ENCODE measurements around the gene ANXA6. TPM values are rescaled to one million over a fixed set of nuclear protein-coding genes. Genes with fewer than 3 reads are reported as not detected.

ANXA6 gene
- total and polyA plus RNA-seq, 5 donors: 203 to 238 (median 230) TPM

DNA sequence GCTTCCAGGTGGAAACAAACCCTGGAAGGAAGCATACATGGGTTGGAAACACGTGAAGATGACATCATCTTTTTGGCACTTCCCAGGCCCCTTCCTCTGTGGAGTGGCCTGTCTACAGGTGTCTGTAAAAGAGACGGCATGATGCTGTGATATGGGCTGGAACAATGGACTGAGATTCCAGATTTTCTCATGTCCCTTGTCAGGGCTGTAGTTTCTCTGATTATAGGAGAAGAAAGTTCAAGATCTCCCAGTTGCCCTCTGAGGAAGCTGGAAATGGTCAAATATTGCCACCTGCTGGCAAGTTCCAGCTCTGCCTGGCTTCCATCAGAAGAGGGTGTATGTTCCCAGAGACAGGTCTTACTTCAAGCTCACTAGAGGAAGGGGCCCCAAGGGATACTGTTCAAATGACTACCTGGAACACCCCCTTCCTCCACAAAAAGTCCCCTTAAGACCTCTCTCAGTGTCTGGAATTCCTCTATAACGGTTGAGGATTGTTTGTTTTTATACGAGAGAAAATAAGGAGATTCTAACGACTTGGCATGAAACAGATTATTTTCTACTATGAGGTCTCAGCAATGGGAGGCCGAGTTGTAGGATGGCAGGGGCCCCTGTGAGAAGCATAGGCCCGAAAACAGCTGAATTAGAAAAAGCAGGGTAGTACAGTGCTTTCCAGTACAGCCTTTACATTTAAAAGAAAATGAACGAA is 7.3 kb upstream of the ANXA6 start:
- H3K4me3 ChIP-seq (ENCODE audit: low read length): no peak overlapping the region
- H3K4me1 ChIP-seq (ENCODE audit: control insufficient read depth, insufficient read depth, low read length): peaks cover 3% of the 10 kb centered on the region
- H3K9me3 ChIP-seq (ENCODE audit: control insufficient read depth, low read length): no peaks in the 10 kb centered on the region
- ATAC-seq (peak; percentile 87 to 89), DNase-seq (peak; percentile 61 to 88 (median 83))
- no peaks in the 10 kb centered on the region for H3K27me3 ChIP-seq (ENCODE audit: control insufficient read depth, insufficient read depth)
- H3K27ac ChIP-seq (ENCODE audit: low read length): no peak overlapping the region
- intact Hi-C loops (cut with DNase I): loop anchor here in 3 of 4 donors (1.0 to 5.0 kb wide), 5 partner anchors 38 to 113 kb away; no protein-coding TSS in a partner anchor
- WGBS: 33% methylated on average over 8 of the region's 8 CpGs

DNA sequence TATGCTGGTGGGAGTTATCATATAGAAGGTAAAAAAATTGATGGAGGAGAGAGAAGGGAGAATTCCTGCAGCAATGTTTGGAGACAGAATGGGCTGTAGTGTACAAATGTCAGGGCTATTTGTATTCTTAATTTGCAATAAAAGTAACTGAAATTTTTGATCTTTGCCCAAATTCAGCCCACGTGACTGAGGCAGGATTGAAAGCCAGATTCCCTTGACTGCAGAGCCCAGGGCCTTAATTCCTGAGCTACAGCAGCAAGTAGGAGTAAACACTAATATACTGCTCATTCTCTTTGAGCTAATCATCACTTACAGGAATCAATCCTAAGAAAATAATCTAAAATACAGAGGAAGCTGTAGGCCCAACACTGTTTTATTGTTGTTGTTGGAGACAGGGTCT is 5.2 kb upstream of the ANXA6 start:
- Histone ChIP-seq H3K9me3 (ENCODE audit: control insufficient read depth, low read length) (no peaks in the 10 kb centered on the region), H3K4me3 (ENCODE audit: low read length) (no peak overlapping the region), H3K27me3 (ENCODE audit: control insufficient read depth, insufficient read depth) (no peaks in the 10 kb centered on the region), H3K4me1 (ENCODE audit: control insufficient read depth, insufficient read depth, low read length) (peaks cover 3% of the 10 kb centered on the region), H3K27ac (ENCODE audit: low read length) (no peak overlapping the region)
- WGBS: 54% methylated on average over 1 of the region's 1 CpG
- DNase-seq (no peak), ATAC-seq (no peak)
- intact Hi-C loops (cut with DNase I): loop anchor here in 1 of 4 donors (5.0 kb wide), 1 partner anchor 35 kb away; no protein-coding TSS in a partner anchor

DNA sequence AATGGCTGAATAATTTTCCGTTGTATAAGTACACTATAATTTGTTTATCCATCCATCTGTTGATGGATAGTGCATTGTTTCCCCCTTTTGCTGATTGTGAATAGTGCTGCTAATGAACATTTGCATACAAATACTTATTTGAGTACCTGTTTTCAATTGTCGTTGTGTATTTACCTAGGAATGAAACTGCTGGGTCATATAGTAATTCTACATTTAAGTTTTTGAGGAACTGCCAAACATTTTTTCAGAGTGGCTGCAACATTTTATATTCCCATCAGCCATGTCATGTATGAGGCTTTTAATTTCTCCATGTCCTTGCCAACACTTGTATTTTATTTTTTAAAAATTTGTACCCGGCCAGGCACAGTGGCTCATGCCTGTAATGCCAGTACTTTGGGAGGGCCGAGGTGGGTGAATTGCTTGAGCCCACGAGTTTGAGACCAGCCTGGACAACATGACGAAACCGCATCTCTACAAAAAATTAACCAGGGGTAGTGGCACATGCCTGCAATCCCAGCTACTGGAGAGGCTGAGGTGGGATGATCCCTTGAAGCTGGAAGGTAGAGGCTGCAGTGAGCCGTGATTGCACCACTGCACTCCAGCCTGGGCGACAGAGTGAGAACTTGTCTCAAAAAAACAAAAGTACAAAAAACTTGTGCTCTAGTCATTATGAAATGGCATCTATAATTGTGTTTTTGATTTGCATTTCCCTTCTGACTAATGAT is 2.2 kb upstream of the ANXA6 start:
- no peak for DNase-seq
- H3K4me1 ChIP-seq (ENCODE audit: control insufficient read depth, insufficient read depth, low read length): peaks cover 11% of the 10 kb centered on the region
- 91% methylated on average over 9 of the region's 9 CpGs for WGBS
- intact Hi-C loops (cut with DNase I): loop anchor here in 2 of 4 donors (5.0 kb wide), 2 partner anchors 33 to 38 kb away; no protein-coding TSS in a partner anchor
- no peak overlapping the region for H3K27ac ChIP-seq (ENCODE audit: low read length)
- no peaks in the 10 kb centered on the region for H3K27me3 ChIP-seq (ENCODE audit: control insufficient read depth, insufficient read depth)
- ATAC-seq: no peak
- no peak overlapping the region for H3K4me3 ChIP-seq (ENCODE audit: low read length)
- no peaks in the 10 kb centered on the region for H3K9me3 ChIP-seq (ENCODE audit: control insufficient read depth, low read length)

DNA sequence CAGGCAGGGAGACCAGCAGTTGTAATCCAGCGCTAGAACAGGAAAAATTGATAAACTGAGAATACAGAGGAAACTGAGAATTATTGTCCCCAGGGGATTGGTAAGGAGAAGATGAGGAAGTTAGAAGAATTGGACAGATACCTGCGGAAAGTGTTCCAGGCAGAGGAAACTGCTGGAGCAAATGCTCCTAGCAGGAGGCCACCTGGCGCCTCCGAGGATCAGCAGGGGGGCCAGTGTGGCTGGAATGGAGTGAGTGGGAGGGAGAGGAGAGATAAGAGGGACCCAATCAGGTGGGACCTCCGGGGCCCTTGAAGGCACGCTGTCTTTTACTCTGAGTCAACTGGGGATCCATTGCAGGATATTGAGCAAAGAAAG is 695 bp upstream of the ANXA6 start:
- intact Hi-C loops (cut with DNase I): loop anchor here in 1 of 4 donors (5.0 kb wide), 1 partner anchor 36 kb away; no protein-coding TSS in a partner anchor
- Histone ChIP-seq H3K9me3 (ENCODE audit: control insufficient read depth, low read length) (no peaks in the 10 kb centered on the region), H3K27me3 (ENCODE audit: control insufficient read depth, insufficient read depth) (no peaks in the 10 kb centered on the region), H3K4me3 (ENCODE audit: low read length) (peak overlapping the region; percentile 83), H3K4me1 (ENCODE audit: control insufficient read depth, insufficient read depth, low read length) (peaks cover 12% of the 10 kb centered on the region), H3K27ac (ENCODE audit: low read length) (peak overlapping the region; percentile 90)
- WGBS: 6% methylated on average over 6 of the region's 6 CpGs
- ATAC-seq (no peak), DNase-seq (no peak)

DNA sequence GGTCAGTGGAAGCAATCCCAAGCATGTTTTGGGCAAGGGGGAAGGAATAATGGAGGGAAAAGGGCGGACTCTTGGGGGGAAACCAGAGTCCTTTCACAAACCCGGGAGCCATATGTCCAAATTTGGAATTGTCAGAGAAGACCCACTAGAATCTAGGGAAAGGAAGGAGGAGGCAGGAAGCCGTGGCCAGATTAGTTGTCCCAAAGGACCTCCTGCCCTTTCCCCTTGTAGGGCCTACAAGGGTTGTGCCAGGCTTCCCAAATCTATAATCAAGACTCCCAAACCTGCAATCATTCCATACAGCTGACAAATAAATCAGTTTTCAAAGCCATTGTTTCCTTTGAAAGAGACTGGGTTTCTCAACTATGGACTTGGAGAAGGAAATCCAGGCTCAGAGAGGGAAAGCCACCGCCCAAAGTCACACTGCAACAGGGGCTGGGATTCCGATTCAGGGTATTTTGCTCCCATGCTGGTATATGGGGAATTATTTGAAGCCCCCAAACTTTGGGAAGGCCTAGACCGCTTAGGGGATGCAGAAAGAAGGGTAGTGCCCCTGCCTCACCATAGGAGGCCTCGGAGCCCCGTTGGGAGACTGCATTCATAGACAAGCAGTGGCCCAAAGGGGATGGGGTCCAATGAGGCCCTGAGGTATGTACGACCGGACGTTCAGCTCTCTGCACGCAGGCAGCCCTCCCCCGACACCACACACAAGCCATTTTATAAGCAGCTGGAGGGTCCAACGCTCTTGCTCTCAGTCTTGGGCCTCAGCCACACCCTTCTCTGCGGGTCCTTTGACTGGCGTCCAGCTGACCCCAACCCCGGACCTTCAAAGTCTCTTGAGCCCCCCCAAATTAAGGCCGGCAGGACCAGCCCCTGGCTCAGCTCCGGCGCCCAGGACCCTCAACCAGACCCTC is 815 bp downstream of the ANXA6 start:
- DNase-seq (peak in 2 of 3 donors; percentile 39 to 66), ATAC-seq (peak; percentile 39 to 40)
- H3K4me1 ChIP-seq (ENCODE audit: control insufficient read depth, insufficient read depth, low read length): peaks cover 12% of the 10 kb centered on the region
- no peaks in the 10 kb centered on the region for H3K27me3 ChIP-seq (ENCODE audit: control insufficient read depth, insufficient read depth)
- peak overlapping the region; percentile 83 for H3K4me3 ChIP-seq (ENCODE audit: low read length)
- WGBS: 3% methylated on average over 20 of the region's 20 CpGs
- peak overlapping the region; percentile 49 for H3K27ac ChIP-seq (ENCODE audit: low read length)
- no peaks in the 10 kb centered on the region for H3K9me3 ChIP-seq (ENCODE audit: control insufficient read depth, low read length)
- intact Hi-C loops (cut with DNase I): loop anchor here in 1 of 4 donors (5.0 kb wide), 1 partner anchor 34 kb away; no protein-coding TSS in a partner anchor

DNA sequence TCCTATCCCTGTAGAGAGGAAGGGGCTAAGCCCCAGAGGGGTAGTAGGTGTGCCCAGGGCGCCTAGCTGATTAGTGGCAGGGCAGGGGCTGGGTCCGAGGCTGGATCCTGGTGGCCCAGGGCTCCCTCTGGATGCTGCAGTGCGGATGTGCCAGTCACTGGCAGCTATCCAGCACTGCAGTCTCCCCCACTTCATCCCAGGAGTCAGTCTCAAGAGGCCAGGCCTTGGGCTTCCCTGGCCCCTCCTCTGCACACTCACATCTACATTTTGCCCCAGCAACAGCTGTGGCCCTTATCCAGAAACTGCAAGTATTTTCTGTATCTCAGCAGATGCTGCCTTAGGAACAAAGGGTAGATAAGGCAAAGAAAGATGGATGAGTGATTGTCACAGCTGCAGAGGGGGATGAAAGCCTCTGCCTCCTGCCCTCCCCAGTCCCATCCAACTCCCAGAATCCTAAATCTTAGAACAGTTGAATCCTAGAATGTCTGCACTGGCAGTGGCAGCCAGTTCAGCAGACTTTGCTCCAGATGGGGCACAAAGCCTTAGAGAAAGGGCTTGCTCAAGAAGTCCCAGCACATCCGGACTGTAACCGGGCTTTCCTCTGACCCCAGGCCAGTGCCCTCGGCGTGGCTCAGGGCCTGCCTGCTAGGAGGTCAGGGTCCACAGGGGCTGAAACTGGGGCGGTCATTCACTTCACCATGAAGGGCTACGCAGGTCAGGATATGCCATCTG is 1.6 kb downstream of the ANXA6 start:
- DNase-seq (peak; percentile 45 to 68 (median 68)), ATAC-seq (peak; percentile 6 to 19)
- H3K27me3 ChIP-seq (ENCODE audit: control insufficient read depth, insufficient read depth): no peaks in the 10 kb centered on the region
- peak overlapping the region; percentile 83 for H3K4me3 ChIP-seq (ENCODE audit: low read length)
- H3K4me1 ChIP-seq (ENCODE audit: control insufficient read depth, insufficient read depth, low read length): peaks cover 17% of the 10 kb centered on the region
- intact Hi-C loops (cut with DNase I): loop anchor here in 1 of 4 donors (5.0 kb wide), 1 partner anchor 34 kb away; no protein-coding TSS in a partner anchor
- no peaks in the 10 kb centered on the region for H3K9me3 ChIP-seq (ENCODE audit: control insufficient read depth, low read length)
- WGBS: 15% methylated on average over 9 of the region's 9 CpGs
- peak overlapping the region; percentile 53 for H3K27ac ChIP-seq (ENCODE audit: low read length)

DNA sequence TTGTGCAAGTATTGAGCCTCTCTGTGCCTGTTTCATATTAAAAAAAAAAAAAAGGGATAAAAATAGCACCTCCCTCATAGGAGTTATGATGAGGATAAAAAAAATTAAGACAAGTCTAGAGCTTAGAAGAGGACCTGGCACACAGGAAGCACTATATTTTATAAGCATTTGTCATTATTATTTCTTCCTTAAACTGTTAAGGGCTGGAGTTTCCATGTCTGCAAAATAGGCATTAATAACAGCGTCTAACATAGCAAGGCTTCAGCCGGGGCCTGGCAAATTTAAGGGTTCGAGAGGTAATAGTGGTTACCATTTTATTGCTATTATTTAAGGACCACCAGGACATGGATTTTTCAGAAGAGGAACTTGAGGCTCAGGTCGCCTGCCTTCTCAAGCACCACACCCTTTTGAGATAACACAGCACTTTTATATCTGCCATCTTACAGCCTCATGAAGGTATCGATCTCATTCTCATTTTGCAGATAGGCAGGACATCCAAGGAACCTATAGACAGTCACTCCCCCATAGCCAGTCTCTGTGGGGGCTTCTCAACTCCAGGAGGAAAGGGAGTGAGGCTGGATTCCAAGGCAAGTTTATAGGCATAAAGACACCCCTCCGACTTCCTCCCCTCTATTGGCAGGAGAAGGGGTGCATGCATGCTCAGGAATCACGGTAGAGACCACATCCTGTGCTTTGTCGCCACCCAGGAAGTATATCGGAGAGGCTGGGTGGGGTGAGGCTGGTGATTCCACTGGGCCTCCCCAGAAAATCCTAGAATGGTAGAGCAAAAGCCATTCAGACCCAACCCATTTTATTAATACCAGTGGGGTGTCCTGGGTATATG is 2.4 kb downstream of the ANXA6 start:
- H3K9me3 ChIP-seq (ENCODE audit: control insufficient read depth, low read length): no peaks in the 10 kb centered on the region
- no peaks in the 10 kb centered on the region for H3K27me3 ChIP-seq (ENCODE audit: control insufficient read depth, insufficient read depth)
- no peak for DNase-seq
- intact Hi-C loops (cut with DNase I): loop anchor here in 1 of 4 donors (5.0 kb wide), 1 partner anchor 33 kb away; no protein-coding TSS in a partner anchor
- peak overlapping the region; percentile 53 for H3K27ac ChIP-seq (ENCODE audit: low read length)
- ATAC-seq: no peak
- H3K4me3 ChIP-seq (ENCODE audit: low read length): peak overlapping the region; percentile 83
- peaks cover 24% of the 10 kb centered on the region for H3K4me1 ChIP-seq (ENCODE audit: control insufficient read depth, insufficient read depth, low read length)
- 39% methylated on average over 9 of the region's 9 CpGs for WGBS

DNA sequence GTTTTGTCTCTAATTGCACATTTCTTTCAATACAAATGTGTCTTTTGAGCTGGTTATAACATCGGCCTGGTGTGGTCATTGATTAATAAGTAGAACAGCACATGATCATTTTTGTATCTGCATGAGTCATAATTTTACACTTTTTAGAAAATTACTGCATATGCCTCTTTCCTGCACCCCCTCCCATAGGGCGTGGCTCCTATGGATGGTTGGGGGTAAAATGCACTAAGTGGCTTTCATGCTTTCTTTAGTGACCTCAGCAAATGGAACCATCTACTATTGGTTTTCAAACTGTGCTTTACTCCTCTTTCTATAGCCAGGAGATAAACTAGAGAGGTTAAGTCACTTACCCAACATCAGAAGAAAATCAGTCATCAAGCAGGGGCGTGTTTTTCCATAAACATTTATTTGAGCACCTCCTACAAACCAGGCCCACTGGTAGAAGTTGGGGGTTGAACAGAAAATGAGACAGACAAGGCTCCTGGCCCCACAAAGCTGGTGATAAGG is 3.8 kb downstream of the ANXA6 start:
- Histone ChIP-seq H3K9me3 (ENCODE audit: control insufficient read depth, low read length) (no peaks in the 10 kb centered on the region), H3K27ac (ENCODE audit: low read length) (no peak overlapping the region), H3K4me1 (ENCODE audit: control insufficient read depth, insufficient read depth, low read length) (peaks cover 24% of the 10 kb centered on the region), H3K4me3 (ENCODE audit: low read length) (no peak overlapping the region), H3K27me3 (ENCODE audit: control insufficient read depth, insufficient read depth) (no peaks in the 10 kb centered on the region)
- intact Hi-C loops (cut with DNase I): no loop called here
- no peak for DNase-seq
- WGBS: 84% methylated on average over 3 of the region's 3 CpGs
- ATAC-seq: no peak

DNA sequence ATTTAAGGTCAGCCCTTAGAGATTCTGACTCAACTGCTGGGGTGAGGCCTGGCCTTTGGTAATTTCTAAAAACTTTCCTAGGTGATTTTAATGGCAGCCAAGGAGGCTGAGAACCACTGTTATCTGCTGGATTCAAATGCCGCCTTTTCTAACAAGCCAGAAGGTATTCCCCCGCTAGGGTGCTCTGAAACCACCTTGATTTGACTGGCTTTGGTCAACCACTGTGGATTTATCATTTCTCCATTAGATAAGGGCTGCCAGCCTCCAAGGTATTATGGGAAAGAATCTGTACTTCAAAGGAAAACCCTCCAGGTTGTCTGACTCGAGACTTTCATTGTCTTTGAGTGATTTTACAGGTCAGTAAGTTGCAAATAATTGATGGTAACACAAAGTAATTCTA is 4.3 kb downstream of the ANXA6 start:
- intact Hi-C loops (cut with DNase I): no loop called here
- Histone ChIP-seq H3K4me1 (ENCODE audit: control insufficient read depth, insufficient read depth, low read length) (peaks cover 26% of the 10 kb centered on the region), H3K27ac (ENCODE audit: low read length) (no peak overlapping the region), H3K4me3 (ENCODE audit: low read length) (no peak overlapping the region), H3K9me3 (ENCODE audit: control insufficient read depth, low read length) (no peaks in the 10 kb centered on the region), H3K27me3 (ENCODE audit: control insufficient read depth, insufficient read depth) (no peaks in the 10 kb centered on the region)
- WGBS: 86% methylated on average over 3 of the region's 3 CpGs
- no peak for ATAC-seq
- no peak for DNase-seq
